ENCODE results near the gene ADAMTS20.

The ADAMTS20 gene

DNA sequence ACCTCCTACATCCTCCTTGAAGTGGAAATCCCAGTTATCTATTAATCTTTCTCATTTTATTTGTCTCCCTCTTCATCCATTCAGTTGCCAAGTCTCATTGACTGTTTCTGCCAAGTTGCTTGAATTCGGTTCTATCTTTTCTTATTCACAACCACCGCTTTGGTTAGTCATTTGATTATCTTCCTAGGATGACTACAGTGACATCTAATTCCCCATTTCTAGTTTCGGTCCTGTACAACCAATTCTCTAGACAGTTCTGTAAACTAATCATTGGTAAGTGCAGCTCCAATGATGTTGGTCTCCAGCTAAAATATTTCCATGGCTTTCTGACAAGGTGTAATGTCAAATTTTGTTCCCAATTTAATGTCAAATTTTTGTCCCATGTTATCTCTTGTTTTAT lies 220.1 kb downstream of the ADAMTS20 start:
- ChIA-PET CTCF (no interaction called here), POLR2A (no interaction called here)
- TF ChIP-seq, protein P1, sequence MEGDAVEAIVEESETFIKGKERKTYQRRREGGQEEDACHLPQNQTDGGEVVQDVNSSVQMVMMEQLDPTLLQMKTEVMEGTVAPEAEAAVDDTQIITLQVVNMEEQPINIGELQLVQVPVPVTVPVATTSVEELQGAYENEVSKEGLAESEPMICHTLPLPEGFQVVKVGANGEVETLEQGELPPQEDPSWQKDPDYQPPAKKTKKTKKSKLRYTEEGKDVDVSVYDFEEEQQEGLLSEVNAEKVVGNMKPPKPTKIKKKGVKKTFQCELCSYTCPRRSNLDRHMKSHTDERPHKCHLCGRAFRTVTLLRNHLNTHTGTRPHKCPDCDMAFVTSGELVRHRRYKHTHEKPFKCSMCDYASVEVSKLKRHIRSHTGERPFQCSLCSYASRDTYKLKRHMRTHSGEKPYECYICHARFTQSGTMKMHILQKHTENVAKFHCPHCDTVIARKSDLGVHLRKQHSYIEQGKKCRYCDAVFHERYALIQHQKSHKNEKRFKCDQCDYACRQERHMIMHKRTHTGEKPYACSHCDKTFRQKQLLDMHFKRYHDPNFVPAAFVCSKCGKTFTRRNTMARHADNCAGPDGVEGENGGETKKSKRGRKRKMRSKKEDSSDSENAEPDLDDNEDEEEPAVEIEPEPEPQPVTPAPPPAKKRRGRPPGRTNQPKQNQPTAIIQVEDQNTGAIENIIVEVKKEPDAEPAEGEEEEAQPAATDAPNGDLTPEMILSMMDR (IDR thresholded peaks at IDR 0.05; ENCODE audit: control extremely low read depth, extremely low read depth, low read depth, missing control alignments) = no peak
- DNase-seq (ENCODE audit: extremely low spot score) = no peak

DNA sequence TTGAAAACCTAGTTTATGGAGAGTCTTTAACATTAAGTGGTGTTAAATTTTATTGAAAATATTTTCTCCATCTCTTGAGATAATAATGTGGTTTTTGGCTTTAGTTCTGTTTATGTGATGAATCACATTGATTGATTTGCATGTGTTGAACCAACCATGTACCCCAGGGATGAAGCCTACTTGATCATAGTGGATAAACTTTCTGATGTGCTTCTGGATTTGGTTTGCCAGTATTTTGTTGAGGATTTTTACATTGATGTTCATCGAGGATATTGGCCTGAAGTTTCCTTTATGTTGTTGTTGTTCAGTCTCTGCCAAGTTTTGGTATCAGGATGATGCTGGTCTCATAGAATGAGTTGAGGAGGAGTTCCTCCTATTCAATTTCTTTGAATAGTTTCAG lies 222.6 kb downstream of the ADAMTS20 start:
- no peak for DNase-seq (ENCODE audit: extremely low spot score)
- TF ChIP-seq, protein P1 (IDR thresholded peaks at IDR 0.05; ENCODE audit: control extremely low read depth, extremely low read depth, low read depth, missing control alignments) = no peak
- ChIA-PET CTCF (interaction anchor here (0.9 to 1.3 kb wide), 2 partner anchors 8 to 9 kb away, joined by 3 read pairs; no protein-coding TSS in a partner anchor), POLR2A (no interaction called here)

DNA sequence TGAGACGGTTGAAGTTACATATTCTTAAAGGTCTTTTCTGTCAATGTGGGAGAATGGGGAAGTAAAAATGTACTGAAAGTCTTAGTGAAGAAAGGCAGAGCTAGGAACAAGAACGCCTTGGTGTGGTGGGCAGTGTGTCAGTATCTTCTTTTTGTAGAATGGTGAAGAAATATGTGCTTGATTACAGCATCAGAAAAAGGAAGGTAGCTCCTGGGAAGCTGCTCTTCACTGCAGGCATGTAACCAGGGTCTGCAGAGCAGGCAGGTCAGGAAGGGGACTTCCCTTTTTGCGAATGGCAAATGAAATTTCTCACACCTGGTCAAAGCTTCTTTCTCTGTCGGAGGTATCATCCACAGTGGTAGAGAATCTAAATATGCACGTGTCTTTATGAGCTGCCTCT lies 226.2 kb downstream of the ADAMTS20 start:
- ChIA-PET POLR2A (no interaction called here), CTCF (interaction anchor here (1.2 to 1.8 kb wide), 2 partner anchors 10 to 13 kb away, joined by 4 to 9 read pairs; no protein-coding TSS in a partner anchor)
- peak; percentile 20 for DNase-seq (ENCODE audit: extremely low spot score)
- TF ChIP-seq, protein P1 (IDR thresholded peaks at IDR 0.05; ENCODE audit: control extremely low read depth, extremely low read depth, low read depth, missing control alignments) = no peak

DNA sequence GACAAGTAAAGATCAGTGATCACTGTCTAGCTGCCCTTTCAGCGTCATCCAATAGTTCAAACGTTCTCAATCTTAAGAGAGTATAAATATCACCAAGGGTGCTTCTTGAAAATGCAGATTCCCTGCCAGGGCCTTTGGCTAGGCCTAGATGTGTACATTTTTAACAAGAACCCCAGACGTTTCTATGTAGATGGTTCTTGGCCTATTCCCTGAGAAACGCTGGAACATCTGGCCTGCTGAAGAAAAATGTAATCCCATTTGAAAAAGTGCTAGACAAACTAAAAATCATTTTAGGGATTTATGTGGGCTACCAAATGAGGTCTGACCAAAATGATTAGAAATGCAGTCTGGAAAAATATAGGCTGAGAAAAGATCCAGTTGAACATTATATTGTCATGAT lies 231.7 kb downstream of the ADAMTS20 start:
- CTCF ChIA-PET = no interaction called here
- no peak for DNase-seq (ENCODE audit: extremely low spot score)
- TF ChIP-seq, protein P1 (IDR thresholded peaks at IDR 0.05; ENCODE audit: control extremely low read depth, extremely low read depth, low read depth, missing control alignments) = no peak
- POLR2A ChIA-PET = no interaction called here

DNA sequence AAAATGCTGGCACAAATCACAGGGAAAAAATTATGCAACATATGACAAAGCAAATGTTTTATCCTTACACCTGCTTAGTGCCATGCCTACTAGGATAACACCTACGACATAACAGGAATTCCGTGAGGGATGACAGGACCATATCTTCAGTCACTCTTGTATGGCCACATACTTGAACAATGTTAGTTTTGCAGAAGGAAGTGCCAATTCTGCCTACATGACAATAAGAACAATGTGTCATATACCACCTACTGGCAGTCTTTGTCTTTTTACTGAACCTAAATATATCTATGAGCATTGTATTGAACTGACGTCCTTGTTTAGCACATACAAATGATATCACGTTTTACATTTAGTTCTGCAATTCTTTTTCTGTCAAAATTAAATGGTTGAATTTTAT lies 234.0 kb downstream of the ADAMTS20 start:
- TF ChIP-seq, protein P1 (IDR thresholded peaks at IDR 0.05; ENCODE audit: control extremely low read depth, extremely low read depth, low read depth, missing control alignments) = no peak
- POLR2A ChIA-PET = no interaction called here
- CTCF ChIA-PET = no interaction called here
- DNase-seq (ENCODE audit: extremely low spot score) = no peak

DNA sequence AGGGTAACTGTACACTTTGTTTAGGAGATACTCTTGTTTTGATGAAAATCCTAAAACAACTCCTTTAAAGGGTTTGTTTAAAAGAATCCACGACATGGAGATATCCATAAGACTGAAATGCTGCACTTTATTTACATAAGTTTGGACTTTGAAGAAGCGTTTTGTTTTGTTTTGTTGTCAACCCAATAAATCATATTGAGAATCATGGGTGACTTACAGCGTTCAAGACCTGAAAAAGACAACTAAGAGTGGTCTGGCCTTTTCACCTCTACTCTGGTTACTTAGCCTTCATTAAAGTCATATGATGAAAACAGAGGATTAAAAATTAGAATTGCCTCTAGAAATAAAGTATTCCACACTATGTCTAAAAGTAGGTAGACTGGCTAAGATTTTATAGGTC lies 234.8 kb downstream of the ADAMTS20 start:
- ChIA-PET CTCF (no interaction called here), POLR2A (no interaction called here)
- TF ChIP-seq, protein P1 (IDR thresholded peaks at IDR 0.05; ENCODE audit: control extremely low read depth, extremely low read depth, low read depth, missing control alignments) = no peak
- no peak for DNase-seq (ENCODE audit: extremely low spot score)

DNA sequence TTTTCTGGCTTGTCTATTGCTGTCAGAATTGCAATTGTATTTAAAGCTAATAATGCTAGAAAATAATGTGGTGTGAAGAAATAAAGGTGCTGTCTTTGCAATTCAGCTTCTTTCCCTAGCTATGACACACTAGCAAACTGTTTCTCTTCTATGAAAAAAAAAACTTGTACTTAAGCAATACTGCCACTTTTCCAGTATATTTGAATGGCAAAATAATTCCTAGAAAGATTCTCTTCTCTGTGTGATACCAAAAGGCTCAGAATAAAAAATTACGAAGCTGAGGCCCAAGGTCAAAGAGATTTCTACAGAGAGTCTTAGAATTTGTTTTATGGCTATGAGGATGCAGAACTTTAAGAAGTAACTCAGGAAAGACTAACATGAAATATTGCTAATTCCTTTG lies 235.5 kb downstream of the ADAMTS20 start:
- CTCF ChIA-PET = interaction anchor here (1.0 kb wide), 1 partner anchor 12 kb away, joined by 3 read pairs; no protein-coding TSS in a partner anchor
- TF ChIP-seq, protein P1 (IDR thresholded peaks at IDR 0.05; ENCODE audit: control extremely low read depth, extremely low read depth, low read depth, missing control alignments) = no peak

More for the DNA sequence above, 235.5 kb downstream of the ADAMTS20 start:
- DNase-seq (ENCODE audit: extremely low spot score) = no peak
- POLR2A ChIA-PET = no interaction called here

Measured in GM10248 (cell line).